ENCODE results near the gene TET3. TPM values are rescaled to one million over a fixed set of nuclear protein-coding genes. Genes with fewer than 3 reads are reported as not detected.

The TET3 gene
- total and polyA plus RNA-seq, 2 of the 8 experiments (the other 6 are each of a cell fraction or from before 2014, with no cell fraction given), result 4.5 to 21.1 TPM

- TF ChIP-seq CHD7 (IDR thresholded peaks at IDR 0.05; ENCODE audit: insufficient replicate concordance, low read length) (no peak), KDM1A (IDR thresholded peaks at IDR 0.05; ENCODE audit: borderline replicate concordance, low read length) (no peak), NRF1 (IDR thresholded peaks at IDR 0.05; ENCODE audit: low read depth, low read length) (no peak), RBBP5 (IDR thresholded peaks at IDR 0.05; ENCODE audit: borderline replicate concordance, low read depth, low read length) (peak; percentile 56; the same call in 1 of the 2 replicates), GABPA (IDR thresholded peaks at IDR 0.05; ENCODE audit: borderline replicate concordance, insufficient read depth, low read length) (0 out of 2 replicates have a peak, but pooled peaks have one; percentile 18), POLR2AphosphoS5 (IDR thresholded peaks at IDR 0.05; ENCODE audit: low read depth, low read length) (no peak; the same call in 1 of the 2 replicates), RNF2 (IDR thresholded peaks at IDR 0.05; ENCODE audit: borderline replicate concordance, low read depth, low read length, missing control alignments, poor library complexity, severe bottlenecking) (no peak), HDAC2 (IDR thresholded peaks at IDR 0.05; ENCODE audit: borderline replicate concordance in 1 of 2, low read depth in 2 of 2, low read length in 2 of 2) (0 out of 4 replicates have a peak, but pooled peaks of 1 of the 2 experiments have one; percentile 4)
Measured at GRCh38 chr2:74002505-74003421, 18.1 kb downstream of the TET3 start (continued).

Measured in H1 (cell line).